Measurements from ENCODE around the gene LRRC10B. TPM values are rescaled to one million over a fixed set of nuclear protein-coding genes. Genes with fewer than 3 reads are reported as not detected.

LRRC10B gene
- total RNA-seq, 4 donors from 2014 or later: 0.13 to 1.0 TPM; not detected in 2

DNA sequence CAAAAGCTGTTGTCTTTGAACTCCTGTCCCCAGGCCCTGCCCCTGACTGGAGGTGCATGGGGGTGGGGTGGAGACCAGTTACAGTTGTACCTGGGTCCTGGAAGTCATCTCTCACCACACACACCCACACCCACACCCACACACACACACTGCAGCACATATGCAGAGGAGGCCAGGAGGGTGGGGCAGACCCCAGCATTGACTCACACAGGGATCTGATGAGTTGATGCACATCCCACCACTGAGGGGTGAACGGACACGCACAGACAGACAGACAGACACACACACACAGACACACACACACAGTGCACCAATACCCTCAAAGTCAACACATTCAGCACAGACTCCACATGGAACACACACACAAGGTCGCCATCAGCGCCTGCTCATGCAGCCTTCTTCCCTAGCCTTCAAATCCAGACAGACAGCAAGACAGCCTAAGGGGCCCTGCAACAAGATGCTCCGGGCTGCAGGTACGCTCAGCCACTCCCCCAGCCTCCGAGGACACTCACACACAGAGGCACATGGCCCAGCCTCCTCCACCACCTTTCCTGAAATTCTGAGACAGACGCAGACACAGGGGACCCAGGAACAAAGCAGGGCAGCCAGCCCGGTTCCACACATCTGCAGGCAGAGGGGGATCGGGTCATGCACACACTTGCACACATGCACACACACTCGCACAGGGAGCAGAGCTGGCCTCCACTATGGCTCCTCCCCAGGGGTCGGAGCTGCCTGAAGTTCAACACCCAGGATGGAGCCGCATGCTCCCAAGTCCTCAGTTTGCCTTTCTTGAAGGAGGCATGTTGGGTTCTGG lies 45.8 kb downstream of the LRRC10B start:
- no peak for DNase-seq
- Histone ChIP-seq H3K27ac (no peak overlapping the region), H3K4me1 (no peaks in the 10 kb centered on the region), H3K36me3 (no peaks in the 10 kb centered on the region), H3K4me3 (no peak overlapping the region), H3K27me3 (peaks cover 18 to 25% (median 21%) of the 10 kb centered on the region in 3 donors), H3K9me3 (no peaks in the 10 kb centered on the region)
- ATAC-seq: no peak
- TF ChIP-seq, protein P1, sequence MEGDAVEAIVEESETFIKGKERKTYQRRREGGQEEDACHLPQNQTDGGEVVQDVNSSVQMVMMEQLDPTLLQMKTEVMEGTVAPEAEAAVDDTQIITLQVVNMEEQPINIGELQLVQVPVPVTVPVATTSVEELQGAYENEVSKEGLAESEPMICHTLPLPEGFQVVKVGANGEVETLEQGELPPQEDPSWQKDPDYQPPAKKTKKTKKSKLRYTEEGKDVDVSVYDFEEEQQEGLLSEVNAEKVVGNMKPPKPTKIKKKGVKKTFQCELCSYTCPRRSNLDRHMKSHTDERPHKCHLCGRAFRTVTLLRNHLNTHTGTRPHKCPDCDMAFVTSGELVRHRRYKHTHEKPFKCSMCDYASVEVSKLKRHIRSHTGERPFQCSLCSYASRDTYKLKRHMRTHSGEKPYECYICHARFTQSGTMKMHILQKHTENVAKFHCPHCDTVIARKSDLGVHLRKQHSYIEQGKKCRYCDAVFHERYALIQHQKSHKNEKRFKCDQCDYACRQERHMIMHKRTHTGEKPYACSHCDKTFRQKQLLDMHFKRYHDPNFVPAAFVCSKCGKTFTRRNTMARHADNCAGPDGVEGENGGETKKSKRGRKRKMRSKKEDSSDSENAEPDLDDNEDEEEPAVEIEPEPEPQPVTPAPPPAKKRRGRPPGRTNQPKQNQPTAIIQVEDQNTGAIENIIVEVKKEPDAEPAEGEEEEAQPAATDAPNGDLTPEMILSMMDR (IDR thresholded peaks at IDR 0.05 in 4 of 5, conservative IDR thresholded peaks at IDR 0.05 in 1 of 5): no peak
- TF ChIP-seq POLR2A (IDR thresholded peaks at IDR 0.05): no peak
- intact Hi-C loops (cut with DNase I; ENCODE audit: low total_unique reads) (no loop called here), in situ Hi-C loops (cut with MboI; ENCODE audit: low sequenced_read_pairs in 4 of 4) (no loop called here)

- peaks cover 18 to 25% (median 21%) of the 10 kb centered on the region in 3 donors for H3K27me3 ChIP-seq
- H3K36me3 ChIP-seq: no peaks in the 10 kb centered on the region
- no peaks in the 10 kb centered on the region for H3K4me1 ChIP-seq
- DNase-seq (no peak), ATAC-seq (no peak)
- H3K9me3 ChIP-seq: no peaks in the 10 kb centered on the region
- H3K4me3 ChIP-seq: no peak overlapping the region
- no peak overlapping the region for H3K27ac ChIP-seq
- intact Hi-C loops (cut with DNase I; ENCODE audit: low total_unique reads): no loop called here
- in situ Hi-C loops (cut with MboI; ENCODE audit: low sequenced_read_pairs in 4 of 4): no loop called here
- TF ChIP-seq, protein P1 (IDR thresholded peaks at IDR 0.05 in 4 of 5, conservative IDR thresholded peaks at IDR 0.05 in 1 of 5): no peak
- TF ChIP-seq POLR2A (IDR thresholded peaks at IDR 0.05): no peak
Observed at GRCh38 chr11:61555051-61555969, 46.8 kb downstream of the LRRC10B start.

- H3K27ac ChIP-seq: no peak overlapping the region
- no peak for DNase-seq
- no peak overlapping the region for H3K4me3 ChIP-seq
- H3K4me1 ChIP-seq: no peaks in the 10 kb centered on the region
- TF ChIP-seq, protein P1 (IDR thresholded peaks at IDR 0.05 in 4 of 5, conservative IDR thresholded peaks at IDR 0.05 in 1 of 5): no peak
- no peak for TF ChIP-seq POLR2A (IDR thresholded peaks at IDR 0.05)
- no peaks in the 10 kb centered on the region for H3K9me3 ChIP-seq
- in situ Hi-C loops (cut with MboI; ENCODE audit: low sequenced_read_pairs in 4 of 4): no loop called here
- H3K27me3 ChIP-seq: peaks cover 18 to 25% (median 21%) of the 10 kb centered on the region in 3 donors
- H3K36me3 ChIP-seq: no peaks in the 10 kb centered on the region
- no peak for ATAC-seq
- intact Hi-C loops (cut with DNase I; ENCODE audit: low total_unique reads): no loop called here
Observed at GRCh38 chr11:61555978-61556377, 47.4 kb downstream of the LRRC10B start.

GRCh38 chr11:61556621-61557020 lies 48.1 kb downstream of the LRRC10B start:
- in situ Hi-C loops (cut with MboI; ENCODE audit: low sequenced_read_pairs in 4 of 4): no loop called here
- no peaks in the 10 kb centered on the region for H3K9me3 ChIP-seq

More at GRCh38 chr11:61556621-61557020, 48.1 kb downstream of the LRRC10B start:
- intact Hi-C loops (cut with DNase I; ENCODE audit: low total_unique reads): no loop called here
- Histone ChIP-seq H3K27me3 (peaks cover 18 to 25% (median 21%) of the 10 kb centered on the region in 3 donors), H3K4me3 (no peak overlapping the region), H3K36me3 (no peaks in the 10 kb centered on the region), H3K4me1 (no peaks in the 10 kb centered on the region), H3K27ac (no peak overlapping the region)
- no peak for TF ChIP-seq POLR2A (IDR thresholded peaks at IDR 0.05)
- TF ChIP-seq, protein P1 (IDR thresholded peaks at IDR 0.05 in 4 of 5, conservative IDR thresholded peaks at IDR 0.05 in 1 of 5): no peak
- no peak for DNase-seq
- no peak for ATAC-seq

MicroRNA genes within 50 kb of the gene (microRNA counts, 767-probe panel; counts per million panel counts)
- 356 to 448 counts per million in 2 donors for microRNA hsa-miR-4488

Small RNAs within 50 kb of the gene (microRNA-seq; reads per million reads assigned to microRNA genes)
- 0 reads per million in 2 donors for gene MIR4488 (ENCODE audit: borderline replicate concordance in 2 of 2)

Other genes with a start within 250 kb of the LRRC10B start
- gene VWCE, start 213.4 kb upstream of the LRRC10B start, total RNA-seq: 1 to 10 TPM in 1 of 4 donors, under 1 TPM in 3; 0.31 to 1.5 (median 0.67) TPM
- 100 to 1,000 TPM; 175 to 215 (median 189) TPM for gene DDB1, start 175.6 kb upstream of the LRRC10B start, total RNA-seq
- gene TKFC, start 175.5 kb upstream of the LRRC10B start, total RNA-seq: 10 to 100 TPM in 3 of 4 donors, 1 to 10 TPM in 1; 6.7 to 14.8 (median 11.8) TPM
- gene CYB561A3, start 146.9 kb upstream of the LRRC10B start, total RNA-seq: 10 to 100 TPM; 23.7 to 56.6 (median 26.4) TPM
- 10 to 100 TPM in 3 of 4 donors, 1 to 10 TPM in 1; 9.4 to 18.4 (median 13.9) TPM for gene TMEM138, start 146.4 kb upstream of the LRRC10B start, total RNA-seq
- 1 to 10 TPM; 2.6 to 8.5 (median 5.2) TPM for gene TMEM216, start 116.2 kb upstream of the LRRC10B start, total RNA-seq
- 100 to 1,000 TPM in 1 of 4 donors, 10 to 100 TPM in 3; 38.9 to 180 (median 42.5) TPM for gene CPSF7, start 78.8 kb upstream of the LRRC10B start, total RNA-seq
- 10 to 100 TPM; 32.1 to 84.4 (median 53.8) TPM for gene SDHAF2, start 78.6 kb upstream of the LRRC10B start, total RNA-seq
- gene SYT7, start 72.3 kb downstream of the LRRC10B start, total RNA-seq: 1 to 10 TPM in 2 of 4 donors, under 1 TPM in 2; 0.68 to 4.9 (median 1.4) TPM
- 1 to 10 TPM in 3 of 4 donors, under 1 TPM in 1; 0.58 to 5.5 (median 2.9) TPM for gene DAGLA, start 171.6 kb downstream of the LRRC10B start, total RNA-seq
- under 1 TPM in 1 of 4 donors, not detected in 3; 0.07 TPM for gene MYRF, start 243.9 kb downstream of the LRRC10B start, total RNA-seq

All from gastrocnemius medialis (tissue), 4 donors.